HG02588 (cell line): ENCODE results near the gene DOCK4.

Experiments used
- ATAC-seq: cut with Tn5 transposase; IDR thresholded peaks from one replicate; pipeline ENCODE4 v1.9.1; 2021; ENCODE audit warnings: mild to moderate bottlenecking, moderate library complexity; ENCODE audit not compliant: unreplicated experiment

Gene DOCK4

GRCh38 chr7:111694376-111694775 is 511.8 kb downstream of the DOCK4 start:
- ATAC-seq: no peak

DNA sequence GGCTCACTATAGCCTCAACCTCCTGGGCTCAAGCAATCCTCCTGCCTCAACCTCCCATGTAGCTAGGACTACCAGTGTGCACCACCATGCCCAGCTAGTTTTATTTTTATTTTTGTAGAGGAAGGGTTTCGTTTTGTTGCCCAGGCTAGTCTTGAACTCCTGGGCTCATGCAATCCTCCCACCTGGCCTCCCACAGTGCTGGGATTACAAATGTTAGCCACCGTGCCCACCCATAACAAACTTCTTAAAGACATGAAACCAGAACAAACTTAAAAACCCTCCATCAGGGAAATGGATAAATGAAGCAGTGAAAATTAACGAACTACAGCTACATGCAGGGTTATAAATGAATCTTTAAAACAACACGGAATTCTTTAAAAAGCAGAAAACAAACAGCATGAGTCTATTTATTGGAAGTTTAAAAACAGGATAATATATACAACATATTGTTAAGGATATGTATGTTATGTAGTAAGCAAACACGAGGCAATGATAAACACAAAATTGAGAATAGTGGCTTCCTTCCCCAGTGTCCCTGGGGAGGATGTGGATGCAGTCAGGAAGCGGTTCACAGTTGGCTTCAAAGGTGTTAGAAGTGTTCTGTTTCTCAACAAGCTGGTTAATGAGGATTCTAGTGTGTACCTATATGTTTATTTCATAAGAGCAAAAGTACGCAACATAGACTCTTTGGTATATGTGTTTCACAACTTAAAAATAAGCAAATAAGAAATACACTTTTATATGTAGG is 515.7 kb downstream of the DOCK4 start:
- ATAC-seq: no peak

- no peak for ATAC-seq
Observed at GRCh38 chr7:111685349-111685748, 520.9 kb downstream of the DOCK4 start.

GRCh38 chr7:111682588-111683340 is 523.4 kb downstream of the DOCK4 start:
- ATAC-seq: no peak

DNA sequence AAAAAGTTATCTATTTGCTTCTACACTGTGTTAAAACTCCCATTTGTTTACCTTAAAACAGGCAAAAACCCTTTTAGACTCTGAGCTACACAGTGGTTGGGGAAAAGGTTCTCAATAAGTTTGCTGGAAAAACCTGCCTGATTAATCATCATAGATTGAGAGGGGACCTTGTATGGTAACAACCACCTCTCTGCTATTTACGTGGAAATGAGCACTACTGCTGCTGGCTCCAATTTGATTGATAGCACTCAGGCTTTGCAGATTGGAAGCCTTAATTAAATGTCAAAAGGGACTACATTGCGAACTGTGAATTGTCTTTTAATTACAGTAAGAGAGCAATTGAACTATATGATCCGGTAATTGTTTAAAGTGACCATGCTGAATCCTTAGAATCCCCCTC is 525.0 kb downstream of the DOCK4 start:
- ATAC-seq: no peak

- ATAC-seq: no peak
Observed at GRCh38 chr7:111678986-111679385, 527.2 kb downstream of the DOCK4 start.

DNA sequence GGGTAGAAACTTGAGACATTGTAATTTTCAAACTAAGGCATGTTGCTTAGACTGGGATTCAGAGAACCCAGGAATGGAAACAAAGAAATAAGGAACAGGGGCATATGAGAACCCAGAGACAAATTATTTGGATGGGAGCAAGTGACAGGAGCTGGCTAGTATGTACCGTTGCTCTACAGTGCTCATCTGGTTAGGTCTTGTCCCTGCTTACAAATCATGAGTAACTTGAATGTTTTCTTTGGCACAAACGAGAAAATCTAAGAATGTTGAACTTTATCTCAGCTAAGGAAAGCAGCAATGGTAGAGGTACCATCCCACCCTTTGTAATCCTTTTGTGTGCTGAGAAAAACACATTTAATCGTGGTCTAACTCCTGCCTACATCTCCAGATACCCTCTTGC is 527.9 kb downstream of the DOCK4 start:
- no peak for ATAC-seq

DNA sequence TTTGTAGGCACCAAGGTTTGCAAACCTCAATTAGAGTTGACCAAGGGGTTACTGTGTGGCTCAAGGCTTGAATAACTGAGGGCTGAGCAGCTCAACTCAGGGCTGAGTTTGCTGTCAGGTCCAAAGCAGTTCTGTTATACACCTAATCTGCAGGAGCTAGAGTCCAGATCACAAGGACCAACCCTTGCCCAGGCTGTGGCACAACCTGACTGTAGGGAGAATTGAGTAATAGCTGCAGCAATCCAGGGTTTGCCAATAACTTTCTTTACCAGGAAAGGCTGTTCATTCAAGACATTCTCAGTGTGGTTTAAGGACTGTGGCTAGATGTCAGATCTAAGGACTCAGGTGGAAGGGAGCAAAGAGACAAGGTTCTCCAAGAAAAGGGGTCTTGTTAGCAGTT is 528.4 kb downstream of the DOCK4 start:
- no peak for ATAC-seq

DNA sequence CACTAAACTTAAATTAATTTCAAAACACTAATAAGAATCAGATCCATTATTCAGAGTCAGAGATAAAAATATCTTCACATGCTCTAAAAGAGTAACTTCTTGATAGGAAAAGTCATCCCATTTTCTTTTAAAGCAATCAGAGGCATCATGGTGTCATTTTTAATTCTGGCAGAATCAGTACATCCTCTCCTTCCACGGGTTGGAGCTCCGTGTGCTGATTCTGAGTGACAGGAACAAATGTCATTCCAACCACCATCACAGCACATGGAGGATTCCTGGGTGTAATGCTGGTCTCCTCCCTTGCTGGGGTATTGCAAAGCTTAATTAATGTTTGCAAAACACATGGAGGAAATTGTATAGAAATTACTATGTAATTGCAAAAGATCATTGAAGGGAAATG is 529.4 kb downstream of the DOCK4 start:
- no peak for ATAC-seq
